ES-I3 (cell line): ENCODE results near the gene EIF1AD.
A peak's percentile ranks its signal among the peaks of the same experiment; 100 is the strongest.

ENCODE experiments used
- H3K36me3 ChIP-seq: 2 replicates; pipeline ENCODE4 v1.6.1; 2013; ENCODE audit warnings: mild to moderate bottlenecking, low read length, control low read depth, moderate library complexity; ENCODE audit not compliant: insufficient read depth
- H3K4me1 ChIP-seq: 2 replicates; pipeline ENCODE4 v1.6.1; 2013; ENCODE audit warnings: mild to moderate bottlenecking, control low read depth, low read length; ENCODE audit not compliant: insufficient read depth
- H3K9ac ChIP-seq: 2 replicates; pipeline ENCODE4 v1.6.1; 2013; ENCODE audit warnings: low read depth, mild to moderate bottlenecking, low read length, moderate library complexity
- H3K9me3 ChIP-seq: 2 replicates; pipeline ENCODE4 v1.6.1; 2013; ENCODE audit warnings: mild to moderate bottlenecking, low read length, moderate library complexity; ENCODE audit not compliant: control insufficient read depth, insufficient read depth

The EIF1AD gene, protein sequence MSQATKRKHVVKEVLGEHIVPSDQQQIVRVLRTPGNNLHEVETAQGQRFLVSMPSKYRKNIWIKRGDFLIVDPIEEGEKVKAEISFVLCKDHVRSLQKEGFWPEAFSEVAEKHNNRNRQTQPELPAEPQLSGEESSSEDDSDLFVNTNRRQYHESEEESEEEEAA

DNA sequence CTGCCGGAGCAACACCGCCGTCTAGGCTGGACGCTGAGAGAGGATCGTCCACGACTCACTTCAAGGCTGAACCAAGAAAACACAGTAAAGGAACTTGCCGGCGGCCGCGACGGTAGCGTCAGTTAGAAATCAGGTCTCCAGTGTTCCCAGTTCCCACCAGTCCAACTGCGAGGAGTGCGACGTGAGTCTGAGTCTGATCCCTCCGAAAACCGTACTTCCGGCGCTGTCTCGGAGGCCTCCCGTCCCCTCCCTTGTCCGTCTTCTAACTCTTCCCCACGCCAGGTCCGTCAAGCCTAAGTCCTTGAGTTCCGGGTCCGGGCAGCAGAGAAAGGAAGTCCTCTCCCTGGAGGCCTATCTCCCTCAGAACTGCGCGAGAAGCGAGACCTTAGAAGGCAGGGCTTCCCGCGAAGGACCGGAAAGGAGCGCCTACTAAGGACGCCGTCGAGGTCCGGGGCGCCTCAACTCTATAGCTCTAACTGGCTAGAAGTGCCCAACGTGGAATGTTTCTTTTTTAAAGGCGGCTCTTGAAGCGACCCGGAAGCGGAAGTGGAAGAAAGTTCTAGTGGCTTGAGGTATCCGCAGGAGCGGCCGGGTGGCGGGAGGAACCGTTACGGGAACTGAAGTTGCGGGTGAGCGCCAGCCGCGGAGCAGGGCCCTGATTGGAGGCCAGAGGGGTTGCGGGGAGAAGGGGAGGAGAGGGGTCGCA lies at the start of gene EIF1AD, which contains the start of gene BANF1:
TSS of gene EIF1AD (minus strand) at position 216 of the 706 bp plus-strand sequence. CDS start 1,768 bp downstream, outside the sequence.
TSS of gene BANF1 (plus strand) at position 562 of the 706 bp plus-strand sequence. CDS start 748 bp downstream, outside the sequence.
- Histone ChIP-seq H3K9me3 (no peaks in the 10 kb centered on the region), H3K36me3 (peaks cover 29% of the 10 kb centered on the region), H3K9ac (peak within 1 kb of the TSS; percentile 83), H3K4me1 (peaks cover 6% of the 10 kb centered on the region; the same call in 1 of the 2 replicates)

- Histone ChIP-seq H3K36me3 (peaks cover 13% of the 10 kb centered on the region), H3K4me1 (peaks cover 12% of the 10 kb centered on the region; the same call in 1 of the 2 replicates), H3K9ac (peak overlapping the region; percentile 93), H3K9me3 (no peaks in the 10 kb centered on the region)
These were observed 49.4 kb upstream of the EIF1AD start for GRCh38 chr11:66051371-66051765.

DNA sequence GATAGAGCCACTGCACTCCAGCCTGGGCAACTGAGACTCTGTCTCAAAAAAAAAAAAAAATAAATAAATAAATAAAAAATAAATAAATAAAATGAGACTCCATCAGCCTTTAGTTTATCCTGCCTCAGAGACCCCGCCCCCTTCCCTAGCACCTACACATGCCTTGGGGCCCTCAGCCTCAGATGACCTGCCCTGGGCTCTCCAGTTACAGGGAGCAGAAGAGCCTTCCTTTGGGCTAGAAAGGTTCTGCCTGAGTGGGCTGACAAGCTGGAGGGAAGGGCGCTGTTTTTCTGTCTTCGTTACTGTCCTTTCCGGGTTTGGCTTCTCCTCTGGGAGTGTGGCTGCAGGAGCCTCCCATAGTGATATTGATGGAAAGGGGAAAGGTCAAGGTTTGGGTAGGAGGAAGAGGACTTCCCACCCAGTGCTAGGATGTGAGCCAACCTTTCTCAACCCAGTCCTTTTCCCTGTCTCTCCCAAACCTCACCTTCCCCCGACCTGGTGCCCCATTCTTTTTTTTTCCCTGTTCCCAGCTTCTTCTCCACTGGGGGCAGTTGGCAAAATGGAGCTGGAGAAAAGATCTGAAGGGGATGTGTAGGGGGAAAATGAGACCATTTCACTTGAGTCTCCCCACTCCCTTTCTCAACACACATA lies 48.7 kb upstream of the EIF1AD start:
- H3K9me3 ChIP-seq: no peaks in the 10 kb centered on the region
- H3K36me3 ChIP-seq: peaks cover 9% of the 10 kb centered on the region
- peaks cover 12% of the 10 kb centered on the region; the same call in 1 of the 2 replicates for H3K4me1 ChIP-seq
- peak overlapping the region; percentile 93 for H3K9ac ChIP-seq

DNA sequence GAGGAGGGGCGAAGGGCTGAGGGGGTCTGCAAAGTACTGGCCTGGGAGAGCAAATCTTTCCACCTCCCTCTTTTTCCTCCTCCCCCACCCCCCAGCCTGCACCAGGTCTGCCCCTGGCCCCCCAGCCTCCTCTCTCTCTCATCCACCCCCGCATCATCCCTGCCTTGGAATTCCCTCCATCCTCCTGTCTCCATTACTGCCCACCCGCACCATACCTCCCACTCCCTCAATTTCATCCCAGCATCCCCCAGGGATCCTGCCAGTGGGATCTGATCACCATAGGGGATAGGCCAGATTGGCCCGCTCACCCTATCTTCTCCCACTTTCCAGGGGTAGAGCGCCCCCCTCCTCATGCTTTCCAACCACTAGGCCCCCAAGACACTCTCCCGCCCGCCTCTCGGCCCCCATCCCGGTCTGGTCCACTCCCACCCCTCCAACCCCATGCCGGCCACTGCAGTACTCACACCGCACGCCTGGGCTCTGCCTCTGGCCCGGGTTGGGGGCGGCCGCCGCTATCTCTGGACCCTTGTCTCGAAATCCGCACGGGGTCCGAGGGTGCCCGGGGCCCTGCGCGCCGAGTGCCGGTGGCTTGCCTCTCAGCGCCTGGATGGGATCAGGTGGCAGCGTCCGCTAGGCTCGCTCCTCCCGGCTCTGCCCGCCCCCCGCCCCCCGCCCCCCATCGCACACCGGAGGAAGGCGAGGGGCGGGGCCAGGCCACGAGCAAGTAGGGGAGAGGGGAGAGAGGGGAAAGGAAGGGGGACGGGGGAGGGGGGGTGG lies 46.8 kb upstream of the EIF1AD start, which contains the start of gene GAL3ST3:
TSS of gene GAL3ST3 (minus strand) at position 615 of the 777 bp plus-strand sequence. CDS start 3,746 bp downstream, outside the sequence.
- Histone ChIP-seq H3K9ac (peak within 1 kb of the TSS; percentile 51; the same call in 1 of the 2 replicates), H3K36me3 (no peaks in the 10 kb centered on the region), H3K4me1 (peaks cover 15% of the 10 kb centered on the region; the same call in 1 of the 2 replicates), H3K9me3 (no peaks in the 10 kb centered on the region)

- Histone ChIP-seq H3K36me3 (no peaks in the 10 kb centered on the region), H3K4me1 (peaks cover 15% of the 10 kb centered on the region; the same call in 1 of the 2 replicates), H3K9ac (no peak overlapping the region), H3K9me3 (no peaks in the 10 kb centered on the region)
These were observed 45.8 kb upstream of the EIF1AD start for GRCh38 chr11:66047541-66048365.

DNA sequence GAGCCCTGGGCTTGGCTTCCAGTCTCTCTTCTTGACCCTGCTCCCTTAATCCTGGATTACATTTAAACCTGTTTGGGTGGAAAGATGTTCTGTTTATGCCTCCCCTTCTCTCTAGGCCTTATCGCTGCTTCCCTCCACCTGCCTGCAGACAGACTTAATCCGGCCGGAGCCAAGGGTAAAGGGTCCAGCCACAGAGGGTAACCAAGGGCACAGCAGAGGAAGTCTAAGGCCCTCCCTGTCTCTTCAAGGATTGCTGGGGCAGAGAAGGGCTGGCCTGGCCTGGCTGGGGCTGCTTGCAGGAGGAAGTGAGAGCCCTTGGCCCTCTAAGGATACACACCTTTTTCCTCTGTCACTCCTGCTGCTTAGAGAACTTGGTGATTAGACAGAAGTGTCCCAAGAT lies 44.9 kb upstream of the EIF1AD start:
- H3K9ac ChIP-seq: no peak overlapping the region
- H3K36me3 ChIP-seq: no peaks in the 10 kb centered on the region
- H3K9me3 ChIP-seq: no peaks in the 10 kb centered on the region
- H3K4me1 ChIP-seq: peaks cover 15% of the 10 kb centered on the region; the same call in 1 of the 2 replicates

DNA sequence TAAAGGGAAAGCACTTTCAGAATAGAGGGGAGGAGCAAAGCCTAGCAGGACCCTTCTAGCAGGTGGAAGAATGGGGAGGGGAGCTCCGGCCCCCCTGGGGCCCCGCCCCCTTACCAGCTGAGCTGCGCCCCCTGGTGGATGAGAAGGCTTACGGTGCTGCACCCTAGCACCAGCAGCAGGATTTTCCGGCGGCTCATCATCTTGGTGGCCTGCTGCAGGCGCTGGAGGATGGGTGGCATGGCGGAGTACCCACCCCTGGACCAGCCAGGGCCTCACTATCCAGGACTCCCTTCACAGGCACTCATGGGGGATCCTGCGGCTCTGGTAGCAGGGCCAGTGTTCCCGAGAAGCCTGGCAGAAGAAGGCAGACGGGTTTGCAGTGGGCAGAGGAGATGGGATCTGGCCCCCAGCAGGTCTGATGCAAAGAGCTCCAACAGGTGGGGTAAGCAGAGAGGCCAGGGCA lies 43.3 kb upstream of the EIF1AD start:
- Histone ChIP-seq H3K9me3 (no peaks in the 10 kb centered on the region), H3K9ac (no peak overlapping the region), H3K36me3 (no peaks in the 10 kb centered on the region), H3K4me1 (peaks cover 8% of the 10 kb centered on the region; the same call in 1 of the 2 replicates)

DNA sequence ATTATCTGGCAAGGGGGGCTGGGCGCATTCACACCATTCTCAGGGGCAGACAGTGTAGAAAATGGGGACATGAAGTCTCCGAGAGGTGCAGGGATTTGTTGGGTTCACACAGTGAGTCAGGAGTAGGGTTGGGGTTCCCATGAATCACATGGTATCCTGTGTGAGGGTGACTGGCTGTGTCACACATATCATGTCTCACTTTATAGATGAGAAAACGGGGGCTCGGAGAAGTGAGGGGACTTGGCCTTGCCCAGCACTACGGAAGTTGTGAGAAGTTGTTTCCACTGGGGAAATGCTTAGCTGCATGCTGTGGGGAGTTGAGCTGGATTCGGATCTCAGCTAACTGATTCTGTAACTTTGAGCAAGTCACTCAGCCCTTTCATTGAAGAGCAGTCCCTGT lies 42.8 kb upstream of the EIF1AD start:
- Histone ChIP-seq H3K4me1 (peaks cover 8% of the 10 kb centered on the region; the same call in 1 of the 2 replicates), H3K9ac (no peak overlapping the region), H3K9me3 (no peaks in the 10 kb centered on the region), H3K36me3 (no peaks in the 10 kb centered on the region)

DNA sequence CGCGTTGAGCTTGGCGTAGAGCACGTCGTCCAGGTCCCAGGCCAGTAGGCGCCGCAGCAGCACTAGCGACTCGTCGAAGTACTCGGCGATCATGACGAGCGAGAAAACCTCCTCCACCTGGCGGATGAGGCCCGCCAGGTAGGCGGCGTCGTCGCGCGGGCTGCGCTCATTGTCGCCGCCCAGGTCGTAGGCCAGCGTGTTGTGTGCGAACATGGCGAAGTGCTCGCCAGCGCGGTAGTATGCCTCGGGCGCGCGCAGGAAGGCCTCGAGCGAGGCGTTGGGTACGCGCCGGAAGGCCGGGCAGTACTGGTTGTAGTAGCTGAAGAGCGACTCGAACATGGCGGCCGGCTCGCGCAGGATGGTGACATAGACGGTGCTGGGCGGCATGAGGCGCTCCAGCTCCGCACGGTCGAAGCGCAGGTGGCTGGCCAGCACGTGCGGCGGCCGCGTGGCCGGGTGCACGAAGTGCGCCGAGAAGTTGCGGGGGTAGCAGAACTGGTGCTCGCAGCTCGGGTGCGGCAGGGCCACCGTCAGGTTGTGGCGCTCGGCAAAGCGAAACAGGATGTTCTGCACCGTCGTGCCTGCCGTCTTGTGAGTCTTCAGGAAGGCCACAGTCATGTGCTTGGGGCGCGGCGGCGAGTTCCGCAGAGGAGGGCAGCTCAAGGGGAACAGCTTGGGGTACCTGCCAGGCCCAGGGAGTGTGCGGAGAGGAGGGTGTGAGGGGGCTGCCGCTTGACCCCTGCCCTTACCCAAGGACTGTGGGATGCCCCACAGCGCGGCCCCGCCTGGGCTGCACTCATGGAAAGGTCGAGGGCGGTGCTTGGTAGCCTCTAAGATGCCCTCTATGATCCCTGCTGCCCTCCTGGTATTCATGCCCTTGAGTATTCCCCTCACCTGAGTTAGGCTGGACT lies 41.3 kb upstream of the EIF1AD start:
- peaks cover 3% of the 10 kb centered on the region; the same call in 1 of the 2 replicates for H3K4me1 ChIP-seq
- H3K36me3 ChIP-seq: no peaks in the 10 kb centered on the region
- no peaks in the 10 kb centered on the region for H3K9me3 ChIP-seq
- H3K9ac ChIP-seq: no peak overlapping the region

DNA sequence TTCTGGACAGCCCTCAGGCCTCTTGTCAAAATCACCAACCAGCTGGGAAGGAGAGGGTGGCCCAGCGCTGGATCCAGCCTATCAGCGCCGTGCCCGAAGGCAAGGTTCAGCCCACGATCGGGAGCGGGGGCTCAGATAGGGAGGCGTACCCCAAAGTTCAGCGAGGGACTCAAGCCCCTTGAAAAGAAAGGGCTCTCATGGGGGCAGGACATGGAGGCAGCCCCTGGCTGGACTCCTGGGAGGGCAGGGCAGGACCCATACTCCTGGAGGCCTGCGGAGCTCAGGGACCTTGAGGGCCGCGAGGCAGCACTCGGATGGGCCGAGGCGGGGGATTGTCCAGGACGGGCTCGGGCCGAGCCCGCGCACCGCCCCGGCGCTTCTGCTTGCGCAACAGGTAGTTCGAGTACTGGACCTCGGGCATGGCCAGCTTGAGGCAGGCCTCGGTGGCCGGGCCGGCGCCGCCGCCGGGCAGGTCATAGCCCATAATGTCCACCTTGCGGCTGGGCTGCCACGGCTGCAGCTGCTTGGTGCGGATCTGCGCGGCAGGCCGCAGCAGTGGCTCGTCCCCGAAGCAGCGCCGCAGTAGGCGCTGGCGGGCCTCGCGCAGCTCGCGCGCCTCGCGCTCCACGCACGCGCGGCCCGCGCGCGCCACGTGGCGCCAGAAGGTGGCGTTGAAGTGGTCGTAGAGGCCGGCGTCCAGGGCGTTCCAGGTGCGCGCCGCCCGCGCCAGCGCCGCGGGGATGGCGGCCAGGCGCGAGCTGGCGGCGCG lies 40.5 kb upstream of the EIF1AD start:
- H3K36me3 ChIP-seq: no peaks in the 10 kb centered on the region
- H3K4me1 ChIP-seq: peaks cover 3% of the 10 kb centered on the region; the same call in 1 of the 2 replicates
- no peaks in the 10 kb centered on the region for H3K9me3 ChIP-seq
- H3K9ac ChIP-seq: no peak overlapping the region

DNA sequence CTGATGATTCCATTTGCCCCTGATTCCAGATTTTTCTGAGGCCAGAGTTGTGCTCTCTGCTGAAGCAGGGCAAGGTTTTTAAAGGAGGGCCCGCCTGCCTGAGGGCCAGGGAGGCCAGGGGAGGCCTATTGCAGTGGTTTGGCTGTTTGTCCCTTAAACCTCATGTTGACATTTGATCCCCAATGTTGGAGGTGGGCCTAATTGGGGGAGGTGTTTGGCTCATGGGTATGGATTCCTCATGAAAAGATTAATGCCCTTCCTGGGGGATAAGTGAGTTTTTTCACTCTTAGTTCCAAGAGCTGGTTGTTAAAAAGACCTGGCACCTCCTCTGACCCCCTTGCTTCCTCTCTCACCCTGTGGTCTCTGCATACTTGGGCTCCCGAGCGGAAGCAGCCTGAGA lies 37.8 kb upstream of the EIF1AD start:
- Histone ChIP-seq H3K36me3 (no peaks in the 10 kb centered on the region), H3K4me1 (peaks cover under 1% of the 10 kb centered on the region; the same call in 1 of the 2 replicates)

DNA sequence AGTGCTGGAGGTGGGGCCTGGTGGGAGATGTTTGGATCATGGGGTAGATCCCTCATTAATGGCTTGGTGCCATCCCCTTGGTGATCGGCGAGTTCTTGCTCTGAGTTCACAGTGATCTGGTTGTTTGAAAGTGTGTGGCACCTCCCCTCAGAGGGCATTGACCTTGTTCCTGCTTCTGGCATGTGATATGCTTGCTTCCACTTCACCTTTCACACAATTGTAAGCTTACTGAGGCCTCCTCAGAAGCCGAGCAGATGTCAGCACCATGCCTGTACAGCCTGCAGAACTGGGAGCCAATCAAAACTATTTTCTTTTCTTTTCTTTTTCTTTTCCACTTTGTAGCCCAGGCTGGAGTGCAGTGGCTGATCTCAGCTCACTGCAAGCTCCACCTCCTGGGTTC lies 35.4 kb upstream of the EIF1AD start:
- no peaks in the 10 kb centered on the region for H3K9me3 ChIP-seq
- no peaks in the 10 kb centered on the region for H3K4me1 ChIP-seq
- no peak overlapping the region for H3K9ac ChIP-seq
- no peaks in the 10 kb centered on the region for H3K36me3 ChIP-seq

More for the DNA sequence above, 37.8 kb upstream of the EIF1AD start:
- Histone ChIP-seq H3K9me3 (no peaks in the 10 kb centered on the region), H3K9ac (no peak overlapping the region)
